Stomach (tissue), 4 donors: Measurements from ENCODE around the gene RASAL3.

Experiments
- POLR2A ChIP-seq, 4 donors: fragments of 450-650 bp; IDR thresholded peaks; one replicate each; pipeline ENCODE4 v1.6.1; 2016; ENCODE audit warnings: antibody characterized with exemption in 4 of 4, control low read depth in 2 of 4, mild to moderate bottlenecking in 1 of 4, moderate library complexity in 1 of 4
- POLR2AphosphoS5 ChIP-seq, 3 donors: sonication (generic); formaldehyde crosslinking; IDR thresholded peaks; one replicate each; pipeline ENCODE4 v1.6.1; 2016; ENCODE audit warnings: antibody characterized with exemption in 3 of 3
- TF ChIP-seq, protein P1 (sequence below), 7 experiments: fragments of 450-650 bp in 4 of 7; fragments of 200-600 bp in 3 of 7; sonication (generic) in 3 of 7; IDR thresholded peaks; one replicate each; pipeline ENCODE4 v1.5.1; 2016 to 2019; ENCODE audit warnings: antibody characterized with exemption in 7 of 7, control low read depth in 2 of 7, mild to moderate bottlenecking in 1 of 7

DNA sequence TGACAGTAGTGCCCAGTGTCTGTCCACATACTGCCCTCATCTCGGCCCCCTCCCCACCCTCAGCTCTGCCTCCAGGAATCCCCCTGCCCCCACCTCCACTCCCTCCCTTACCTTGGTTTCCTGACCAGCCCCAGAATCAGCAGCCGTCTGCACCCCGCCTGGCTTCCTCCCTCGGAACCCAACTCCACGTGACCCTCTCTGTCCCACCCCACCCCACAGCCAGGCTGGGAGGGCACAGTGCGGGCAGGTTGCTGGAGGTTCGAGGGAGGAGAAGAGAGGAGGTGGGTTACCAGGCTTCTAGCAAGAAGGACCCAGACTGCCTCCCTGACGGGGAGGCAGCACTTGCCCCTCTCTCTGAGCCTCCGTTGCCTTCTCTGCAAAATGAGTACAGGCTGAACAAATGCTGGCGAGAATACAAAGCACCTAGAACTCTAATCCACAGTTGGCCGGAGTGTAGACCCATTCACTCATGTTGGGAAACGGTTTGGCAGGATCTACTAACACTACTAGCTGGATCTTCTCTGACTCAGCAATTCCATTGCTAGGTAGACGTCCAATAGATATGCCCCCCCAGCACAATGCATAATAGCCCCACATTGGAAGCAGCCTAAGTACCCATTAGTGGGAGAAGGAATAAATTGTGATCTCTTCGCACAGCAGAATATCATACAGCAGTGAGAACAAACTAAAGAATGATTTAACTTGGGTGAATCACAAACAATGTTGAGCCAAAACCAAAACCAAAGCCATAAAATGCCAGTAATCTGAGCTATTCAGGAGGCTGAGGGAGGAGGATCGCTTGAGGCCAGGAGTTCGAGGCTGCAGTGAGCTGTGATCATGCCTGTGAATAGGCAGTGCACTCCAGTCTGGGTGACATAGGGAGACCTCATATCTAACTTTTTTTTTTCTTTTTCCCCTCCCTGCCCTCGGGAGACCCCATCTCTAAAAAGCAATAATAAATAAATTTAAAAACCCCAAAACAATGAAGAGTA is at the start of gene RASAL3:
- TF ChIP-seq, protein P1, sequence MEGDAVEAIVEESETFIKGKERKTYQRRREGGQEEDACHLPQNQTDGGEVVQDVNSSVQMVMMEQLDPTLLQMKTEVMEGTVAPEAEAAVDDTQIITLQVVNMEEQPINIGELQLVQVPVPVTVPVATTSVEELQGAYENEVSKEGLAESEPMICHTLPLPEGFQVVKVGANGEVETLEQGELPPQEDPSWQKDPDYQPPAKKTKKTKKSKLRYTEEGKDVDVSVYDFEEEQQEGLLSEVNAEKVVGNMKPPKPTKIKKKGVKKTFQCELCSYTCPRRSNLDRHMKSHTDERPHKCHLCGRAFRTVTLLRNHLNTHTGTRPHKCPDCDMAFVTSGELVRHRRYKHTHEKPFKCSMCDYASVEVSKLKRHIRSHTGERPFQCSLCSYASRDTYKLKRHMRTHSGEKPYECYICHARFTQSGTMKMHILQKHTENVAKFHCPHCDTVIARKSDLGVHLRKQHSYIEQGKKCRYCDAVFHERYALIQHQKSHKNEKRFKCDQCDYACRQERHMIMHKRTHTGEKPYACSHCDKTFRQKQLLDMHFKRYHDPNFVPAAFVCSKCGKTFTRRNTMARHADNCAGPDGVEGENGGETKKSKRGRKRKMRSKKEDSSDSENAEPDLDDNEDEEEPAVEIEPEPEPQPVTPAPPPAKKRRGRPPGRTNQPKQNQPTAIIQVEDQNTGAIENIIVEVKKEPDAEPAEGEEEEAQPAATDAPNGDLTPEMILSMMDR (IDR thresholded peaks at IDR 0.05), result no peak
- no peak for TF ChIP-seq POLR2AphosphoS5 (IDR thresholded peaks at IDR 0.05)
- TF ChIP-seq POLR2A (IDR thresholded peaks at IDR 0.05), result no peak
